NCI-H345 treated with DMSO at 0.1 percent for 48 hours (cell line): ENCODE data around the gene PDCD1.

Source experiments
- DNase-seq: peaks from one replicate; lab custom pipeline; 2025; ENCODE audit not compliant: unreplicated experiment; lab: John Stamatoyannopoulos, UW

The PDCD1 gene

GRCh38 chr2:241852981-241853631 lies 5.6 kb downstream of the PDCD1 start:
- DNase-seq, result no peak

GRCh38 chr2:241852116-241852980 lies 6.3 kb downstream of the PDCD1 start:
- no peak for DNase-seq

GRCh38 chr2:241851325-241852115 lies 7.2 kb downstream of the PDCD1 start:
- DNase-seq, result no peak

GRCh38 chr2:241850544-241851324 lies 8.0 kb downstream of the PDCD1 start:
- no peak for DNase-seq

- no peak for DNase-seq
These were observed 8.8 kb downstream of the PDCD1 start for GRCh38 chr2:241849616-241850543.

GRCh38 chr2:241848761-241849615 lies 9.7 kb downstream of the PDCD1 start:
- DNase-seq, result no peak

GRCh38 chr2:241846406-241846805 lies 12.3 kb downstream of the PDCD1 start:
- no peak for DNase-seq

GRCh38 chr2:241844831-241845578 lies 13.7 kb downstream of the PDCD1 start:
- DNase-seq, result no peak

- no peak for DNase-seq
These were observed 14.5 kb downstream of the PDCD1 start for GRCh38 chr2:241844066-241844728.

GRCh38 chr2:241843321-241844065 lies 15.2 kb downstream of the PDCD1 start:
- DNase-seq, result no peak

- no peak for DNase-seq
These were observed 16.0 kb downstream of the PDCD1 start for GRCh38 chr2:241842620-241843211.

GRCh38 chr2:241842067-241842415 lies 16.7 kb downstream of the PDCD1 start:
- no peak for DNase-seq

GRCh38 chr2:241841181-241842066 lies 17.3 kb downstream of the PDCD1 start:
- no peak for DNase-seq

GRCh38 chr2:241837197-241837965 lies 21.3 kb downstream of the PDCD1 start:
- DNase-seq, result no peak

GRCh38 chr2:241836292-241836691 lies 22.4 kb downstream of the PDCD1 start:
- DNase-seq, result no peak
